PC-3 (cell line): ENCODE data around the gene HOXD3. TPM values are rescaled to one million over a fixed set of nuclear protein-coding genes. Genes with fewer than 3 reads are reported as not detected.

ENCODE experiments used
- ATAC-seq: fragments of 200-7000 bp; cut with Tn5 transposase; 2 replicates; pipeline ENCODE4 v1.9.1; 2020; ENCODE audit warnings: mild to moderate bottlenecking, moderate library complexity
- BruUV-seq: library from RNA; stranded (reverse); fragments of 400-500 nt; replicated peaks from 2 replicates; lab custom pipeline; 2021; lab: Mats Ljungman, UMichigan
- CTCF ChIA-PET: fragments of 300-600 bp; sonication (Branson Sonifier 250); formaldehyde crosslinking; loops from one replicate; lab custom pipeline; 2022; ENCODE audit warnings: antibody characterized with exemption; lab: Charles Lee
- POLR2A ChIA-PET: fragments of 300-600 bp; sonication (Branson Sonifier 250); formaldehyde crosslinking; loops from one replicate; lab custom pipeline; 2022; ENCODE audit warnings: antibody characterized with exemption; ENCODE audit not compliant: unreplicated experiment; lab: Charles Lee
- DNase-seq: peaks from one replicate; pipeline ENCODE4 v3.0.0-alpha.2; 2015
- H2AFZ ChIP-seq: fragments of 300-600 bp; sonication (generic); 2 replicates; pipeline ENCODE4 v1.6.0; 2016; ENCODE audit warnings: antibody characterized with exemption, low read length
- H3F3A ChIP-seq: fragments of 300-600 bp; sonication (generic); one replicate; pipeline ENCODE4 v1.6.0; 2017; ENCODE audit warnings: antibody characterized with exemption, low read length, control low read depth, mild to moderate bottlenecking; ENCODE audit not compliant: unreplicated experiment
- H3K27ac ChIP-seq: fragments of 300-600 bp; sonication (generic); 2 replicates; pipeline ENCODE4 v1.5.1; 2016; ENCODE audit warnings: mild to moderate bottlenecking, low read length
- H3K27me3 ChIP-seq: fragments of 300-600 bp; sonication (generic); 2 replicates; pipeline ENCODE4 v1.6.1; 2016; ENCODE audit warnings: low read length, mixed read lengths
- H3K36me3 ChIP-seq: fragments of 300-600 bp; sonication (generic); 2 replicates; pipeline ENCODE4 v1.6.1; 2016; ENCODE audit warnings: low read depth, mixed run types, low read length, mixed read lengths
- H3K4me1 ChIP-seq: fragments of 300-600 bp; sonication (generic); 2 replicates; pipeline ENCODE4 v1.5.1; 2016; ENCODE audit warnings: low read length; ENCODE audit not compliant: insufficient read depth
- H3K4me2 ChIP-seq: fragments of 300-600 bp; sonication (generic); 2 replicates; pipeline ENCODE4 v1.6.0; 2016; ENCODE audit warnings: low read length
- H3K4me3 ChIP-seq: fragments of 300-600 bp; sonication (generic); 2 replicates; pipeline ENCODE4 v1.5.1; 2016; ENCODE audit warnings: mild to moderate bottlenecking, low read length, mixed read lengths
- H3K79me2 ChIP-seq: fragments of 300-600 bp; sonication (generic); 2 replicates; pipeline ENCODE4 v1.6.1; 2017; ENCODE audit warnings: low read length, mixed read lengths
- H3K9ac ChIP-seq: fragments of 300-600 bp; sonication (generic); 2 replicates; pipeline ENCODE4 v1.6.0; 2016; ENCODE audit warnings: mild to moderate bottlenecking, low read length
- H3K9me2 ChIP-seq: fragments of 300-600 bp; sonication (generic); replicated peaks from 2 replicates; pipeline ENCODE4 v1.6.1; 2016; ENCODE audit warnings: mixed run types, low read length, mixed read lengths
- H3K9me3 ChIP-seq: fragments of 300-600 bp; sonication (generic); 2 replicates; pipeline ENCODE4 v1.6.1; 2016; ENCODE audit warnings: low read length, mixed read lengths
- H4K20me1 ChIP-seq: fragments of 300-600 bp; sonication (generic); 2 replicates; pipeline ENCODE4 v1.6.1; 2016; ENCODE audit warnings: low read length, mixed read lengths
- EZH2 ChIP-seq: fragments of 300-600 bp; sonication (generic); IDR thresholded peaks from one replicate; pipeline ENCODE4 v1.6.1; 2017; ENCODE audit warnings: antibody characterized with exemption, mild to moderate bottlenecking, low read length; ENCODE audit not compliant: unreplicated experiment
- EZH2phosphoT487 ChIP-seq: fragments of 300-600 bp; sonication (generic); IDR thresholded peaks from 2 replicates; pipeline ENCODE4 v1.6.1; 2018; ENCODE audit warnings: mild to moderate bottlenecking, antibody characterized with exemption, low read length, borderline replicate concordance
- intact Hi-C: fragments of 100-400 bp; cut with micrococcal nuclease; formaldehyde crosslinking; loops from 2 replicates; pipeline ENCODE4 v1.9.0; 2023
- total RNA-seq: library from RNA; depleted of rRNA; stranded (reverse); fragments of >200 nt; gene quantifications from 2 replicates; pipeline ENCODE4 v1.2.3, GENCODE V29; 2014
- TF ChIP-seq, protein P1 (sequence below): fragments of 300-600 bp; sonication (generic); conservative IDR thresholded peaks from 2 replicates; pipeline ENCODE4 v1.5.1; 2017; ENCODE audit warnings: antibody characterized with exemption, low read depth, mild to moderate bottlenecking, low read length

The HOXD3 gene
- total RNA-seq, 1 experiment from 2014 or later, result 4.4 TPM

DNA sequence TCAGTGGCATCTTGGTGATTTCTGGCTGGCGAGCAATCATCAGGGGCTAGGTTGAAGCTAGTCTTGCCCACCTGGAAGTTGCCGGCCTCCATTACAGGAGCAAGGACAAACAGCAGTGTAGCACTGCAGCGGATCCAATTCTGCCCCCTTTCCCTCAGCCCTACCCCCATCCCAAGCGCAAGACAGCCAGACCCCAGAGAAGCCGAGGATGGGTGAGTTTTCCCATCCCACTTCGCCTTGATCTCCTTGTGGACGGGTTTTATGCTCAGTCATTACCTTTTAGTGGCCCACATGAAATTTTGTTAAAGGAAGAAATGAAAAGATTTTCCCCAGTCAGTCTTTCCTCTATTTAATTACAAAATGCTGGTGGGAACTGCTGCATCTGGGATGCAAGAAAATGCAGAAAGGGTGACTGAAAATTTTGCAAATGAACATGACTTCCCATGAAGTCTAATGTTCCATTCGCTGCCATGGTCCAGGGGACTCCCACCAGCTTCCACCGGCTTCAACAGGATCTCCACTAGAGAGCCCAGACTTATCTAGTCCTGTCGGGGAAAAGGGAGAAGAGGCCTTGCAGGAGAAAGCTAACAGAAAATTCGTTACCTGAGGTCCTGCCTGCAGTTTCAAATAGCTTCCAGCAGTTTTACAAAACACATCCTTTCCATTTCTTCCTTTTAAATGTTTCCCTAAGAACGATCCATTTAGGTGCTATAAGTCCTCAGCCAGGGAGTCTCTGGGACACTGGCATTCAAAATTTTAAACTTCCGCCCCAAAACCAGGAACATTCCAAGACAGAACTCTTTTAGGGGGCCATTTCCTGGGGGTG is 36.5 kb upstream of the HOXD3 start:
- Histone ChIP-seq H3K4me2 (no peak overlapping the region), H2AFZ (no peak overlapping the region), H3K27ac (no peak overlapping the region), H3F3A (no peaks in the 10 kb centered on the region), H4K20me1 (no peaks in the 10 kb centered on the region), H3K9ac (no peak overlapping the region), H3K4me3 (no peak overlapping the region), H3K9me2 (no peaks in the 10 kb centered on the region), H3K27me3 (no peaks in the 10 kb centered on the region), H3K9me3 (no peaks in the 10 kb centered on the region), H3K79me2 (no peaks in the 10 kb centered on the region), H3K4me1 (no peaks in the 10 kb centered on the region), H3K36me3 (no peaks in the 10 kb centered on the region)
- ChIA-PET CTCF (interaction anchor here (0.5 to 0.6 kb wide), 2 partner anchors 11 to 813 kb away, joined by 3 to 7 read pairs; no protein-coding TSS in a partner anchor), POLR2A (no interaction called here)
- BruUV-seq, result no TSS peak
- intact Hi-C loops, result no loop called here
- ATAC-seq, result no peak
- DNase-seq, result no peak
- TF ChIP-seq, protein P1, sequence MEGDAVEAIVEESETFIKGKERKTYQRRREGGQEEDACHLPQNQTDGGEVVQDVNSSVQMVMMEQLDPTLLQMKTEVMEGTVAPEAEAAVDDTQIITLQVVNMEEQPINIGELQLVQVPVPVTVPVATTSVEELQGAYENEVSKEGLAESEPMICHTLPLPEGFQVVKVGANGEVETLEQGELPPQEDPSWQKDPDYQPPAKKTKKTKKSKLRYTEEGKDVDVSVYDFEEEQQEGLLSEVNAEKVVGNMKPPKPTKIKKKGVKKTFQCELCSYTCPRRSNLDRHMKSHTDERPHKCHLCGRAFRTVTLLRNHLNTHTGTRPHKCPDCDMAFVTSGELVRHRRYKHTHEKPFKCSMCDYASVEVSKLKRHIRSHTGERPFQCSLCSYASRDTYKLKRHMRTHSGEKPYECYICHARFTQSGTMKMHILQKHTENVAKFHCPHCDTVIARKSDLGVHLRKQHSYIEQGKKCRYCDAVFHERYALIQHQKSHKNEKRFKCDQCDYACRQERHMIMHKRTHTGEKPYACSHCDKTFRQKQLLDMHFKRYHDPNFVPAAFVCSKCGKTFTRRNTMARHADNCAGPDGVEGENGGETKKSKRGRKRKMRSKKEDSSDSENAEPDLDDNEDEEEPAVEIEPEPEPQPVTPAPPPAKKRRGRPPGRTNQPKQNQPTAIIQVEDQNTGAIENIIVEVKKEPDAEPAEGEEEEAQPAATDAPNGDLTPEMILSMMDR, result no peak
- TF ChIP-seq EZH2 (no peak), EZH2phosphoT487 (no peak)

DNA sequence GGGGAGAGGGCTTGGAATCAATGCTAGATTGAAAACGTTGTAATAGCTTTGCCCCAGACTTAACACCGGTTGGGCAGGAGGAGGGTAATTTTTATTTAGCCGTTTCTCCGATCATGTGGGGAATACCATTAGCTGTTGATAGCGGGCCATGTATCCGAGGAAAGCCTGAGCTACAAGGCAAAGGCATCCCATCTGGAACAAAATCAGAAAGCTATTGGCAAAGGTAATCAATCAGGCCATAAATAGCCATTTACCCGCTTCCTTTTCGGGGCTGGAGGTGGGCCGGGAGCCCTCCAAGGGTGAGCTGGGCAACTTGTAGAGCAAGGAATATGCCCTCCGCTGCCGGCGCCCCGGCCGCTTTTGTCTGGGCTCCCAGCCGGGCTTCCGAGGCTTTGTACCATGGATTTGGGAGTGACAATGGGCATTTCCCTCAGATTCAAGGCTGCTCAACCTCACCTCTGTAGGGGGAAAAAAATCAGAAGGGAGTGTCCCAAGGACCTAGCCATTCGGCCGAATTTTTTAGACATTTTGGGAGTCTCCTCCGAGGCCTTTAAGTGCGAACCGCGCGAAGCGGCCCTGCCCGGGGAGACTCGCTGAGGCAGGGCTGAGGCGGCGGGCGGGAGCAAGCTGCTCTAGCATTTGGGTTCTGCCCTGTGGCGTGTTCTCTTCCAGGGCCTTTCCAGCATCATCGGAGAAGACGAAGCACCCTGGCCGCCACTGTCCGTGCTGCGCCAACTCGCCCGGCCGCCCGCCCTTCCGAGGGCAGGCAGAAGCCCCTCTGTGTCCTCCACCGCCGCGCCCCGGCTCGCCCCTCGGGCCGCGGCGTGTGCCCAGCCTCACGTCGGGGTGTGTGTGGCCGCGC is 35.7 kb upstream of the HOXD3 start:
- no peak for DNase-seq
- BruUV-seq, result no TSS peak
- H3K4me3 ChIP-seq, result no peak overlapping the region
- H3K27me3 ChIP-seq, result no peaks in the 10 kb centered on the region
- H3K9ac ChIP-seq, result no peak overlapping the region
- no peaks in the 10 kb centered on the region for H3K79me2 ChIP-seq
- no peaks in the 10 kb centered on the region for H3K36me3 ChIP-seq
- no peak for TF ChIP-seq EZH2
- TF ChIP-seq, protein P1, result no peak
- TF ChIP-seq EZH2phosphoT487, result no peak
- H3K4me1 ChIP-seq, result no peaks in the 10 kb centered on the region
- ChIA-PET CTCF (no interaction called here), POLR2A (no interaction called here)
- no peaks in the 10 kb centered on the region for H3K9me2 ChIP-seq
- H3K27ac ChIP-seq, result no peak overlapping the region
- no peaks in the 10 kb centered on the region for H4K20me1 ChIP-seq
- intact Hi-C loops, result no loop called here
- H3K9me3 ChIP-seq, result no peaks in the 10 kb centered on the region
- no peak overlapping the region for H2AFZ ChIP-seq
- no peak overlapping the region for H3K4me2 ChIP-seq
- ATAC-seq, result no peak
- no peaks in the 10 kb centered on the region for H3F3A ChIP-seq
